SKM-1 treated with dmso at 0.1 percent for 144 hours (cell line): Measurements from ENCODE around the gene AAK1.
A peak's percentile ranks its signal among the peaks of the same experiment; 100 is the strongest.

ENCODE experiments used
- DNase-seq: peaks from one replicate; lab custom pipeline; 2025; ENCODE audit not compliant: unreplicated experiment; lab: John Stamatoyannopoulos, UW

AAK1 gene

DNA sequence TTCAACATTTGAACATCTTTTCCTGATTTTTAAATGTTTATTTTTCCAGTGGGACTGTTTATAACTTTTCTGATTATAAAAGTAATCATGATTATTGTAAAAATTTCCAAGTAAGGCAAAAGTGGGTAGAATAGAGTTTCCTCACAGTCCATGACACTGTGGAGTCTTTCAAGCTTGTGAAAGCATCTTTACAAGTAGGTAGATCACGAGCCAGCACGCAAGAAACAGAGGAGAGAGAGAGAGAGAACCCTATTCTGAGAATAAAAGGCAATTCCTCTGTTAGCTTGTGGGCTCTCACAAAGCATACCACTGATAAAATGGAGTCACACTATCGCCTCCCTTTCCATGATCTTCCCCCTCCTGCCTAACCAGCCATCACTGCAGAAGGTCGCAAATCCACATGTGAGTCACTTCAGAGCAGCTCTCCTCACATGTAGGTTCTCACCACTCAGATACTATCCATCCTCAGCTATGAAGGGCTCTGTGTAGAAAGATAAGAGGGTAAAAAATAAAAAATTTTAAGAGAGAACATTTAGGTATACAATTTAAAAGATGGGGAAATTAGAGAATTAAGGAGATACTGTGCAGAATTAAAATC lies 40.3 kb downstream of the AAK1 start:
- DNase-seq = no peak

DNA sequence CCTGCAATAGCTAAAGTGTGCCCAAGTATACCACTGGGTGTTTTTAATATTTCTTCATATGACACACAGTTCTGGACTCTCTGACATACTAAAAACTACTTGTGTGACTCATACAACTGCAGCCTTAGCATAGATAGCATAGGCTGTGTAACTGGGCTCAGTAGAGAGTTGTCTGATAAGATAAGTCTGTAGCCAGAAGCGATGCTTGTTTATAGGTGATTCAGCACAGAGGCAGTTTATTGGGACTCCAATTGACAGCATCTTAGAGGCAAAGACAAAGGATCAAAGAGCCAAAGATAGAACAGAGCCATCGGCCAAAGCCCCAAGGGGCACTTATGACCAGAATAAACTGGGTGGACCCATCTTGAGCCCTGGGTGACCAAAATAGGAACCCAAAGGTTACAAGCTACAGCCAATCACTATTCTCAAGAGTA lies 42.3 kb downstream of the AAK1 start:
- DNase-seq = no peak

DNA sequence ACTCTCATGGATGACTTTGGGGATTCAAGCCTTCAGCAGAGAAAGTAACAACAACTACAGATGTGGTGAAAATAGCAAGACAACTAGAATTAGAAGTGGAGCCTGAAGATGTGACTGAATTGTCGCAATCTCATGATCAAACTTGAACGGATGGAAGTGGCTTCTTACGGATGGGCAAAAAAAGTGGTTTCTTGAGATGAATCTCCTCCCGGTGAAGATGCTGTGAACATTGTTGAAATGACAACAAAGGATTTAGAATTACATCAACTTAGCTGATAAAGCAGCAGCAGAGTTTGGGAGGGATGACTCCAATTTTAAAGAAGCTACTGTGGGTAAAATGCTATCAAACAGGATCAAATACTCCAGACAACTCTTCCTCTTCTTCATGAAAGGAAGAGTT lies 43.1 kb downstream of the AAK1 start:
- DNase-seq = no peak

DNA sequence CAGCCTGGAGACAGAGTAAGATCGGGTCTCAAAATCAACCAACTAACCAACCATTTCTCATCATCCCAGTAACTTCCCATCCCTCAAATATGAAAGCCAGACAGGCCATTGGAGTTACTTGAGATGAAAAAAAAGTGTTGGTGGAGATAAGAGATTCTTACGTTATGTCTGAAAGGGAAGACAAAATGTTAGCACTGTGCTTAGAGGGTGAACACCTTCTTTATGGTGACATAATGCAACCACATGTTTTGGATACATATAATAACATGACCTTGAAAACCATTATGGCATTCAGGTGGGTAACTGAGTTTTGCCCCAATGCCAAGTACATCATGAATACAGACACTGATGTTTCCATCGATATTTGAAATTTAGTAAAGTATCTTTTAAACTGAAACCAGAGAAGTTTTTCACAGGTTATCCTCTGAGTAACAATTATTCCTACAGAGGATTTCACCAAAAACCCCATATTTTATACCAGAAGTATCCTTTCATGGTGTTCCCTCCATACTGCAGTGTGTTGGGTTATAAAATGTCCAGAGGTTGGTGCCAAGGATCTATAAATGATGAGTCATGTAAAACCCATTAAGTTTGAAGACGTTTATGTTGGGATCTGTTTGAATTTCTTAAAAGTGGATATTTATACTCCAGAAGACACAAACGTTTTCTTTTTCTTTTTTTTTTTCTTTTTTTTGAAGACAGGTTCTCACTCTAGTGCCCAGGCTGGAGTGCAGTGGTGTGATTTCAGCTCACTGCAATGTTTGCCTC lies 45.5 kb downstream of the AAK1 start:
- no peak for DNase-seq

DNA sequence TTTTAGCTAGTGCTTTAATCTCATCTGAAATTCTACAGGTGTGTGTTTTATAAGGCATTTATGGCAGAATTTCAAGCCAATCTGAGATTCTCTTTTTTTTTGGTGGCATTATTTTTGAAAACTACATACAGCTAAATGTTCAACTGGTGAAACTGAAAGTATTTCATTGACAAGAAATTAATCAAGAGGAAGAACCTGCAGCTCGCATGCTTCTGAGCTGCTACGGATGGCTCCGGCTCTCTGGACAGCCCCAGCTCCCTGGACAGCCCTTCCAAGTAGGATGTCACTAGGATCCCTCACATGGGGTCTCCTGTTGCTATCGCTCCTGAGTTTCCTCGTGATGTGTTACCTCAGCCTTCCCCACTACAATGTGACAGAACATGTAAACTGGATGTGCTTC lies 46.4 kb downstream of the AAK1 start:
- no peak for DNase-seq

DNA sequence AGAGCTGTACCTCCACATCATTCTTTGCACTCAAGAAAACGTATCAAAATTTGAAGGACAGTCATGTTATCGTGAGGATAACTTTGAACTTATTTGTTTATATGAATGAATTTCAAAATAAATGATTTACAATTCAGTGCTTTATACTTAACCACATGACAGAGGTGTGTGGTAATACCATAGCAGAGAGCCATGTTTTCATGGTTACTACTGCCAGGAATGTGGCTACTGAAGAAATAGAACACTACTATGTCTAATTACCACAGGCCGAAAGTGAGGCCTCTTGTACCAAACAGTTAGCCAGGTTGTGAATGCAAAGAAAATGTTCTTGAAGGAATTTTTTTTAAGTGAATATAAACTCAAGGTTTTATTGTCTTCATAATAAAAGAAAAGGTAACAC lies 49.2 kb downstream of the AAK1 start:
- no peak for DNase-seq

DNA sequence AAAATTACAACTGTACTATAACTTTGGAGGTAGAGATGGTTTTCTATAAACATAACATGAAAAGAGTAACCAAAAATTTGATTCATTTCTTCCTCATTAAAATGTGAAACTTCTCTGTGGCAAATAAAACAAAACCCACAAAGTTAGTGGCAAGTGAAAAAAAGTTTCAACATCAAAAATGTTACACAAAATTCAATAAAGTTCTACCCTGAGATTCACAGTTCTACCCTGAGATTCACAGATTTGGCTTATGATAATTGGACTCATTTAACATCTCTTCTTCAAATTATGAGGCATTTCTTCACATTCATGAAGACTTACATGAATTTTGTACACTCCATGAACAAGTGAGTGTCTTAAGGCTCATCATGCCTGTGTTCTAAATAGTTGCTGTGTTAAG lies 51.0 kb downstream of the AAK1 start:
- no peak for DNase-seq

DNA sequence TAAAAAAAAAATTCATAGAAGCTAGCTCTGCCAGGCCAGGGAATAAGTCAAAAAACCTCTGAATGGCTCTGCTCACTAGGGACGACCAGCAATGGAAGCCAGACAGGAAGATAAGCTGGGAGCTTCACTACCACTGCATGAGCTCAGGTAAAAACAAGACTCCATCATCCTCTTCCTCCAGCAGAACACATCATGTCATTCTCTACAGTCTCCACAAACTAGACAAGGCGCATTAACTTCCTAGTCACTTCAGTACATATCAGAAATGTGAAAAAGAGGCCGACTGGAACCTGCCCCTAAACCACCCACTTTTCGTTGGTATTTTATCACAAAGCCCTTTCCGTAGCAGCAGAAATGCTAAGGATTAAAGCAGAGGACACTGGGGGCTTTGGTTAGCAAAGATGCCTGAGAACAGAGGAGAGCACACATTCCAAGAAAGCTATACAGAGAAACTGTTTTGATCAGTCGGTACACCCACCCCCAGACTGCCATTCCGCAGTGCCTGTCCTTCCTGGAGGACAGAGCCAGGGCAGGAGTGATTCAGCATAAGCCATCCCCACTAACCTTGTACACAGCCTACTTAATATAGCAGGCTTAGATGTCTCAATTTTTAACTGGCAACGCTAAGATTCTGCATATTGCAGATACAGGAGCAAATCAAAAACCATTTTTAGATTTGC lies 53.4 kb downstream of the AAK1 start:
- no peak for DNase-seq

DNA sequence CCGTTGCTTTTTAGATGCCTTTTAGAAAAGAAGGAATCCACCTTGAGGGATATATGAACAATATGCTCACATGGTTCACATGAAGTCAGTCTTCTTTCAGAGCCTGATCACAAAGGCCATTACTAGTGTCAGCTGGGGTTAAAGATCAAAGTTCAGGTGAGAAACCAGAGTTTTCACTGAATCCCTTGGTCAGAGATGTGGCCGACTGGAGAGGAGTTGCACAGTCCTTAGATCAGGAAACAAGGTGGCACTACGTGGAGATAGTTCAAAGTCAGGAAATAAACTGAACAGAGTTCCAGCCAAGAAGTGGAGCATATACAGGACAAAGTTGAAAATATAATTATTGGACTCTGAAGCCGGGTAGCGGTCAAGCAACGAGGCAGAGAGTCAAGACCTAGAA lies 54.6 kb downstream of the AAK1 start:
- no peak for DNase-seq

DNA sequence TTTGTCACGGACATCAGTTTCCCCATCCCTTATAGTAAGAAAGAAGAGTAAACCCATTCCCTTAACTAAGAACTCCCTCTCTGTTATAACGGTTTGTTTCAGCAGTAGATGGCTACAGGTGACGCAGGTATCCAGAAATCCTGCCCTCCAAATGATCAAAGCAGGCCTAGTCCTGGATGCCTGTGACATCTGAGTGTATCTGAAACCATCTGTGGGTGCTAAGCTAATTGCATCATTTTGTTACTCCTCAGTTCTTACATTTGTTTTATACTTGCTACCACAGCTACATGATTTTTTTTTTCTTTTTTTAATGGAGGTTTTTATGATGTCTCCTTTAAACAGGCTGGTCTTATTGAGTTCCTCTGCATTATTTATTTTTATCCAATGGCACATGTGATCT lies 55.1 kb downstream of the AAK1 start:
- no peak for DNase-seq

DNA sequence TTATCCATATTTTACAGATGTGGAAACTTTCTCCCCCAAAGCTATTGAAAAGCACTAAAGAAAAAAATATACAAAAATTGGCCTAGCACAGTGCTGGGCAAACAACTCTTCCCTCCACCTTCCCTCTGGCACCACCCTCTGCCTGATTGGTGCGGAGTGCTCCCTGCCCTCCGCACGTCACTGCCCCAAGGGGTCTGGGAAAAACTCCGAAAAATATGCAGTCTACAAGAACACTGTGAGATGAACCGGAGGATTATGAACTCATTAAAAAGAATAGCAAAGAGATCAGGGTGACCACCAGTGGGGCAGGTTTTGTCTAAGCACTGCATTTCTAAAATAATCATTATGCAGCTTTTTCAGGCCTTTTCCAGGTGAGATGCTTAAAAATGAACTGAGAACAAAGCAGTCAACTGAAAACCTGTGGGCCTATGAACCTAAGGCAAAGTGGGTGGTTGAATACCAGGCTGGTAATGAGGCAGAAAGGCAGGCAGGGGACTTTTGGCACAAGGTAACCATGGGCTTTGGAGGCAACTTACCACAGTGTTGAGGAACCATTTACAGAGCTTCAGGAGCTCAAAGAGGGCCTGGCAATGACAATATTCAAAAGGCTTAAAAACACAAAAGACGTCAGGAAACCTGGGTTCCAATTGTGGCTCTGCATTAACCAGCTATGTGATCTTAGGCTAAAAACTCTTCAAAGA lies 57.5 kb downstream of the AAK1 start:
- no peak for DNase-seq

DNA sequence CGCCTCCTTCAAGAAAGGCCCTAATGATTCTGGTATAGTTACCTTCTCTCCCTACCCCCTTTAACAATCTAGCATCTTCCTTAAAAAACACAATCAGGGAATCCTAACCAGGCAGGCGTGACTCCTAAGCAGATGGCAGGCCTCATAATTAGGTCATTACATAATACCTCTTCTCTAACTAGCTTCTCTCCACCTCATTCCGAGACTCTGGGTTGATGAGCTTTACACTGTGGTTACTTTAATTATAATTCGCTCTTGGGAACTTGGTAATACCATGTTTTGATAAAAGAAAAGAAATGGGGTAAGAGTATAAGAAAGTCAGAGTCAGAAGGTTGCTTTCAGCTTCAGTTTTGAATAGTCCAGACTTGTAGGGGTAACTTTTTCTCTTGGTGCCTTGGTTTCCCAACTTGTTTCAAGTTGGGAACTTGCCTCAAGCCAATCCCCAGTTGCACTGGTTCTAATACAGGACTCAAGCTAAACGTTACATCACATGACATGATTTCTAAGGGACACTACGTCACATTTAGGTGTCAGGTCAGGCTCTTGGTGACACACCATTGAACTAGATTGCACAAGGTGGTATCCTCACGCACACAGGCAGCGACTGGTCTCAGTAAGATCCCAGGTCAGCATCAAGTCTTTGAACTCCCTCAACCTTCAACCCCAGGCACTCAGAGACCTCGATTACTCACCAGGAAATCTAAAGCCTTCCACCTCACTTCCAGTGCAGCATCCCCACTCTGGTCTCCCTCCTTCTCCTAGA lies 59.2 kb downstream of the AAK1 start:
- DNase-seq = no peak

DNA sequence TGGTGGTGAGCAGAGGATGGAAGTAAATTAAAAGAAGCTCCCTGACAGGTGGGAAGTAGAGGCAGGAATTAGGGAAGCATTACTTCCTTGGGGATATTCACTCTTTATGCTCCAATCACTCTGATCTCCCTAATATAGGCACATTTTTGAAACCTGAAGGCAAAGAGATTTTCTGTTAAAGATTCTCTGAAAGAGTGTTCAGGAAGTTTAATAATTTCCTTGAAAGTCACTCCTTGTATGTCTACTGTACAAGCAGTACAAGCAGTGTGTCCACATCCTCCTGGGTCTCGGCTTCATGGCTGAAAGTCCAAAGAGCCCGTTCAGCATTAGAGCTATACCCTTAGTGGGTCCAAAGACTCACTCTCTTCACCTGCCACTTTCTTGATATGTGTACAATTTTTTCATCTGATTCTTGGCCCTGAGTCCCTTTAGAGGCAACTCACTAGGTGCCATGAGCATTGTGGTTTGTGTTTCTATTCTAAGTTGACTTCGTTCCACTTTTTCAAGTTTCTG lies 60.2 kb downstream of the AAK1 start:
- no peak for DNase-seq

DNA sequence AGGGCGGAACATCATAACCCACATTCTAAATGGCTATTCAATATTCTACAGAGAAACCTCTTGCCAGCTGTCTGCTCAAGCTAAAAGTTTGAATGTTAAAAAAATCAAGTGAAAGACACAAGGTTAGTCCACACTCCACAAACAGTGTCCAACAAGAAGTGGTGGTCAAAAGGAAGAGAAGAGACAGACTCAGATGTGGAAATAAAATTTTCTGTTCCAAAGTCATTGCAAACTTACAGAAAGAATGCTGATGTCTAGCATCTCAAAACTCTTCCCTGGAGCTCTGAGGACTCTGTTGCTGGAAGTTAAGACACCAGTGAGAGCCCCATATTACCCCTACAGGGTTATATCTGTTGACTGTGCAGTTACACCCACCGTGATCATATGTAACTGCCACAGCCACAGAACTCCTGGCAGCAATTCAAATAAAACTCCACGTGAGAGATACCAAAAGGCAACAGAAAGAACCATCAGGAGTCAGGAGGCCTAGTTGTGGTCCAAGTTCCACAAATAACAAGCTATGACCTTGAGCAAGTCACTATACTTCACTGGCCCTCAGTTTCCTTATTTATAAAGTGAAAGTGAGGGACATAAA lies 60.9 kb downstream of the AAK1 start:
- DNase-seq = no peak

DNA sequence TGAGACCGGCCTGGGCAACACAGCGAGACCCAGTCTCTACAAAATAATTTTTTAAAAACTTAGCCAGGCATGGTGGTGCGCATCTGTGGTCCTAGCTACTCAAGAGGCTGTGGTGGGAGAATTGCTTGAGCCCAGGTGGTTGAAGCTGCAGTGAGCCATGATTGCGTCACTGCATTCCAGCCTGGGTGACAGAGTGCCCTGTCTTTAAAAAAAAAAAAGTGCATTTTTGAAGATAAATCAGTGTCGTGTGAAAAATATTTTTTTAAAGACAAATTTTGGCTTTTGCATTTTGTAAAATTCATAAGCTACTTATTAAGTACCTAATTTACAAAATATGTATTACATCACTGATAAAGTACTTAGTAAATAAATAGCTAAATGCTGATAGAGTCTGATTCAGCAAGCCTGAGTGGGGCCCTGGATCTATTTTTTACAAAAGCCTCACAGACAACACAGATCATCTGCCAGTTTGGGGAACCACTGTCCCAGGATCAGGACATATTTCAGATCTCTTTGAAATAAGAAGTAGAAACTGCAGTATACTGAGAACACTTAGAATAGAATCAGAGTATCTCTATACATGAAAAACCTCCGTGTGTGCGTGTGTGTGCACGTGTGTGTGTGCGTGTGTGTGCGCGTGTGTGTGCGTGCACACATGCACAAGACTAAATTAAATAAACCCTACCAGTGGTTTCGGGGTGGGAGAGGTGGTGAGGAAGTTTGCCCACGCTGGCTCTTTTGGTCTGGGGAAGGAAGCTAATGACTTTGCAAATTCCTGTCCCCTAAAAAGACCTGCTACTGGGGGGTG lies 61.6 kb downstream of the AAK1 start:
- DNase-seq = peak; percentile 33

DNA sequence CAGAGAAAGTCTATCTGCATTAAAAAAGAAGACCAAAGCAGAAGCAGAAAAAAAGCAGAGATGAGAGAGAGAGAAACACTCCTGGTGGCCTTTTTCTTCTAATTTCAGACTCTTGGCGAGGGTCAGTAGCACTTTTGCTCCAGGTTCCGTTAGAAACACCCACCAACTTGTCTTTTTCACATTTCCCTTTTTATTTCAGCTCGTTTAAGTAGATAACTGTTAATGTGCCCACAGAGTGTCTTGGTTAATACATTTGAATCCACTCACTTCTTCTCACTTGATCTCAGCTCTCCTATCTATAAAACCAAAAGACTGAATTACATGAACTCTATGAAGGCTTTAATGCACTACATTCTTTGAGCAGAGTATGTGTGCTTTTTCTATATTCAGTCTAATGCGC lies 63.1 kb downstream of the AAK1 start:
- DNase-seq = no peak

DNA sequence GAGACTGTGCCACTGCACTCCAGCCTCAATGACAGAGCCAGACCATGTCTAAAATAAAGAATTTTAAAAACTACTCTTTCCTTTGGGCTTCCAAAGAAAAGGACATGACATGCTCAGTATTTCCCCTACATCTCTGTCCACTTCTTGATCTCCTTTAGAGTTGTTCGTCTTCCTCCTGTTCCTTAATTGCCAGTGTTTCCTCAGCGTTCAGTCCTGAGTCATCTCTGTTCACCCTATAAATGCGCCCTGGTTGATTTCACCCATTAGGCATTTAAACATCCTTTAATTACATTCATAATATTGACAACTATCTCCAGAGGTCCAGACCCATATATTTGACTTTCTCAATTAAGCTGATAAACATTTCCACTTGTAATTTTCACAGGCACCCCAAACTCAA lies 64.0 kb downstream of the AAK1 start:
- DNase-seq = no peak

DNA sequence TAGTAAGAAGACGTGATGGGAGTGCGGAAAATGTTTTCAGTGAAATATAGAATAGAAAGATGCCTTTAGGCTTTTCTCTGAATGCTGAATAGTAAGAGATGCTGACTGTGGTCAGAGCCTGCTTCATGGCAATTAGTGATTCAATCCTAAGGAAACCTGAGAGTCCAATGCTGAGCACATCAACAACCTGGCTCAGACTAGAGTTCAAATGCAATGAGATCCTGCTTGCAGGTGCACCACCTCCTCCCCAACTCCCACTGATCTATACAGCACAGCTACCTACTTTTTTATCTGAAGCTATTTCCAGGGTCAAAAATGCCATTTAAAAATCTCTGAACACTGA lies 65.4 kb downstream of the AAK1 start:
- DNase-seq = no peak

DNA sequence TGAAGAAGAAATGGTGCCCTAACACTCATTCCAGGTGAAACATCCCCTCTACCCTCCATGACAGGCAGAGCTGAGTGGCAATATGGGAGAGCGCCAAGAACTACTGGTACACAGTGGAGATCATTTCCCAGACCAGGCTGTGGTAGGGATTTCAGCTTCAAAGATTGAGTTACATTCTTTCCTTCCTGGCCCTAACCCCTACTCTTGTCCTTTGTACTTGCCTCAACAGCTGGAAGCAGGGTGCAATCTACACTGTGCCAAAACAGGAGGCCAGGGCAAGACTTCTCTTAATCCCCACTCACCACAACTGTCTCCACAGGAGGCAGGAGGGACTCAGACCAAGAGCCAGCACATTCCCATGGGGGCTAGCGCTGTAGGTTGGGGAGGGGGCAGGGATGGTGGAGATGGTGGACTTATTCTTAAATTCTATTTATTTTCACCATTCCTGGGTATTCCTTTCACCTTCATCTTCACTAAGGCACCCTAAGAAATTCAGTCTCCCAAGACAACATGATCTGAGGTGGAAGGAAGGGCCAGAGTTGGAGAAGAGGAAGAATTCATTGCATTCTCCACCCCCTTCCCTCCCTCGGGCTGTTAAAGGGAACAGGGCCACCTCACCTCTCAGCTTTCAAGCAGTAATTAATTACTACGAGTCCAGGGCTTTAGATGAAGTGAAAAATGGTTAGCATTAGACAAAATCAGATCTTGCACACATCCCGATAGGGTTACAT lies 65.9 kb downstream of the AAK1 start:
- no peak for DNase-seq
